HEK293 (cell line): ENCODE measurements around the gene PPEF1.

Experiments
- CTCF ChIP-seq: fragments of 450-650 bp; formaldehyde crosslinking; IDR thresholded peaks from 2 replicates; pipeline ENCODE4 v1.5.1; 2016; ENCODE audit warnings: missing biosample characterization, missing genetic modification characterization
- IKZF3 ChIP-seq: fragments of 450-650 bp; IDR thresholded peaks from 2 replicates; pipeline ENCODE4 v1.5.0; 2018; ENCODE audit warnings: missing biosample characterization, mild to moderate bottlenecking, missing genetic modification characterization, moderate library complexity
- KLF1 ChIP-seq: fragments of 450-650 bp; formaldehyde crosslinking; IDR thresholded peaks from 2 replicates; pipeline ENCODE4 v1.5.1; 2016; ENCODE audit warnings: missing biosample characterization, missing genetic modification characterization
- KLF10 ChIP-seq: fragments of 450-650 bp; IDR thresholded peaks from 2 replicates; pipeline ENCODE4 v1.5.1; 2018; ENCODE audit warnings: missing biosample characterization, mild to moderate bottlenecking, missing genetic modification characterization
- KLF16 ChIP-seq: fragments of 450-650 bp; formaldehyde crosslinking; IDR thresholded peaks from 2 replicates; pipeline ENCODE4 v1.5.1; 2017; ENCODE audit warnings: missing biosample characterization, missing genetic modification characterization
- MEIS1 ChIP-seq: sonication (generic); formaldehyde crosslinking; IDR thresholded peaks from 2 replicates; pipeline ENCODE4 v1.8.1; 2022; ENCODE audit warnings: missing genetic modification reagents, mild to moderate bottlenecking, borderline replicate concordance
- SP2 ChIP-seq: fragments of 450-650 bp; formaldehyde crosslinking; IDR thresholded peaks from 2 replicates; pipeline ENCODE4 v1.5.1; 2016; ENCODE audit warnings: missing biosample characterization, missing genetic modification characterization
- SP7 ChIP-seq: fragments of 450-650 bp; formaldehyde crosslinking; IDR thresholded peaks from 2 replicates; pipeline ENCODE4 v1.5.1; 2016; ENCODE audit warnings: missing biosample characterization, missing genetic modification characterization
- YY1 ChIP-seq: fragments of 450-650 bp; formaldehyde crosslinking; IDR thresholded peaks from 2 replicates; pipeline ENCODE4 v1.5.1; 2018; ENCODE audit warnings: missing biosample characterization, missing genetic modification characterization
- ZBTB11 ChIP-seq: fragments of 450-650 bp; formaldehyde crosslinking; conservative IDR thresholded peaks from 2 replicates; pipeline ENCODE4 v1.5.1; 2016; ENCODE audit warnings: low read depth, missing biosample characterization, missing genetic modification characterization
- ZBTB8A ChIP-seq: fragments of 450-650 bp; formaldehyde crosslinking; IDR thresholded peaks from 2 replicates; pipeline ENCODE4 v1.5.1; 2016; ENCODE audit warnings: missing biosample characterization, missing genetic modification characterization
- ZFP37 ChIP-seq: fragments of 450-650 bp; formaldehyde crosslinking; IDR thresholded peaks from 2 replicates; pipeline ENCODE4 v1.5.1; 2016; ENCODE audit warnings: missing biosample characterization, missing genetic modification characterization
- ZNF121 ChIP-seq: fragments of 450-650 bp; formaldehyde crosslinking; IDR thresholded peaks from 2 replicates; pipeline ENCODE4 v1.5.1; 2016; ENCODE audit warnings: missing biosample characterization, missing genetic modification characterization
- ZNF23 ChIP-seq: fragments of 450-650 bp; formaldehyde crosslinking; IDR thresholded peaks from 2 replicates; pipeline ENCODE4 v1.5.1; 2016; ENCODE audit warnings: missing biosample characterization, missing genetic modification characterization, borderline replicate concordance
- ZNF311 ChIP-seq: fragments of 450-650 bp; formaldehyde crosslinking; IDR thresholded peaks from 2 replicates; pipeline ENCODE4 v1.5.1; 2017; ENCODE audit warnings: missing biosample characterization, missing genetic modification characterization, borderline replicate concordance
- ZNF324 ChIP-seq: fragments of 450-650 bp; formaldehyde crosslinking; IDR thresholded peaks from 2 replicates; pipeline ENCODE4 v1.5.1; 2016; ENCODE audit warnings: missing biosample characterization, missing genetic modification characterization
- ZNF513 ChIP-seq: fragments of 450-650 bp; IDR thresholded peaks from 2 replicates; pipeline ENCODE4 v1.5.1; 2018; ENCODE audit warnings: missing biosample characterization, missing genetic modification characterization
- ZNF530 ChIP-seq: fragments of 450-650 bp; formaldehyde crosslinking; IDR thresholded peaks from 2 replicates; pipeline ENCODE4 v1.5.1; 2016; ENCODE audit warnings: low read depth, missing biosample characterization, missing genetic modification characterization
- ZSCAN23 ChIP-seq: fragments of 450-650 bp; formaldehyde crosslinking; IDR thresholded peaks from 2 replicates; pipeline ENCODE4 v1.5.1; 2016; ENCODE audit warnings: missing biosample characterization, missing genetic modification characterization
- ZXDB ChIP-seq: fragments of 450-650 bp; formaldehyde crosslinking; IDR thresholded peaks from 2 replicates; pipeline ENCODE4 v1.5.1; 2016; ENCODE audit warnings: missing biosample characterization, missing genetic modification characterization

Gene PPEF1

DNA sequence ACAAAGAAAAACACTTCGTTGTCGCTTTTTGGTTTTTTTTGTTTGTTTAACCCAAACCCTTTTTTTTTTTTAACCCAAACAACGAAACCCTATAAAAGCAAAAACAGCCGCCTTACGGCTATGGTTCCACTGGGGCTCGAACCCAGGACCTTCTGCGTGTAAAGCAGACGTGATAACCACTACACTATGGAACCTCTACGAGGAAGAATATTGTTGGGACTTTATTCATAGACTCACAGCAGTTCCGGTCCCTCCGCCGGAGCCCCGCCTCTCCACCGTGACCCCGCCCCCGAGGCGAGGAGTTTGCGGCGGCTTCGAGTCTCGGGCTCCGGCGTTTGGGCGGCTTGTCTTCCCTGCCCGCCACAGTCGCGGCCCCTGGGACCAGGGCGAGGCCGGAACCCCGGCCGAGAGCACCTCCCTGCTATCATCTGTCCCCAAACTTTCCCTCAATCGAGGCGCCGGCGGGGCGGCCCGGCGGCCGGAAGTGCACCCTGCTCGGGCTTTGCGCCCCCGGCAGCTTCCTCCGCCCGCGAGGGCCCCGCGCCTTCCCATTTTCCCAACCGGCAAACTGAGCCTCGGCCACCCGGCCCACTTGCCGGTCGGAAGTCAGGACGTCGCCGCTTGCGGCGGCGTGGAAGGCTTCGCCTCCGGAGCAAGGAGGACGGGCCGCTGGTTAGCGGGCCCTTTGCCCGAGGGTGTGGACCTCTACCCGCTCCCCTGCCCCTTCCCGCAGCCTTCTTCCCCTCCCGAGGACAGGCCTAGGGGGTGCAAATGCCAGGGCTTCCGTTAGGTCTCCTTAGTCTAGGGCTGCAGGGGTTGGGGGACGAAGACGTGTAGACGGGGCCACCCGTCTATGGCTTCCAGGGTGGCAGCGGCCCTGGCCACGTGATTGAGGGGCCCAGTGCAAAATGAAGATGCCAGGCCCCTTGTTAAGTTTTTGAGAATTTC, 32.4 kb upstream of the PPEF1 start (continued):
- TF ChIP-seq YY1 (tag by site-specific recombination) (peak; percentile 65; the same call in 1 of the 2 replicates), KLF1 (tag by site-specific recombination) (0 out of 2 replicates have a peak, but pooled peaks have one; percentile 11), IKZF3 (tag by site-specific recombination) (no peak), CTCF (tag by site-specific recombination) (0 out of 2 replicates have a peak, but pooled peaks have one; percentile 10), ZNF121 (tag by site-specific recombination) (0 out of 2 replicates have a peak, but pooled peaks have one; percentile 9), ZBTB11 (tag by site-specific recombination) (peak; percentile 92), ZNF324 (tag by site-specific recombination) (0 out of 2 replicates have a peak, but pooled peaks have one; percentile 40), ZBTB8A (tag by site-specific recombination) (peak; percentile 76), ZNF530 (tag by site-specific recombination) (no peak), SP7 (tag by site-specific recombination) (peak; percentile 66; the same call in 1 of the 2 replicates), ZNF513 (0 out of 2 replicates have a peak, but pooled peaks have one; percentile 20), ZNF311 (tag by site-specific recombination) (no peak), ZFP37 (peak; percentile 43; the same call in 1 of the 2 replicates), KLF16 (peak; percentile 83), ZSCAN23 (tag by site-specific recombination) (0 out of 2 replicates have a peak, but pooled peaks have one; percentile 29), ZNF23 (tag by site-specific recombination) (no peak), KLF10 (tag by site-specific recombination) (peak; percentile 22; the same call in 1 of the 2 replicates), SP2 (tag by site-specific recombination) (peak; percentile 45), ZXDB (tag by site-specific recombination) (peak; percentile 51; the same call in 1 of the 2 replicates), MEIS1 (no peak)
